Spleen (tissue), 11 donors: ENCODE measurements around the gene GPR26. TPM values are rescaled to one million over a fixed set of nuclear protein-coding genes. Genes with fewer than 3 reads are reported as not detected.

Experiments
- DNase-seq: peaks from one replicate; pipeline ENCODE4 v3.0.0-alpha.2; 2020
- H3K27ac ChIP-seq, 8 donors: fragments of 200-600 bp; sonication (generic) in 7 of 8; 1 replicate in 4 of 8; 2 replicates in 4 of 8; pipeline versions ENCODE4 v1.5.0 to v1.8.0; 2016 to 2021; ENCODE audit warnings: inconsistent platforms in 4 of 8, mild to moderate bottlenecking in 4 of 8, moderate library complexity in 1 of 8
- H3K27me3 ChIP-seq, 7 donors: fragments of 200-600 bp; sonication (generic) in 6 of 7; replicated peaks in 1 of 7; 1 replicate in 4 of 7; 2 replicates in 3 of 7; pipeline versions ENCODE4 v1.5.0 to v1.8.0; 2016 to 2021; ENCODE audit warnings: inconsistent platforms in 3 of 7, mild to moderate bottlenecking in 1 of 7
- H3K36me3 ChIP-seq, 6 donors: fragments of 200-600 bp; sonication (generic) in 5 of 6; 1 replicate in 4 of 6; 2 replicates in 2 of 6; pipeline versions ENCODE4 v1.5.0 to v1.8.0; 2016 to 2021; ENCODE audit warnings: inconsistent platforms in 2 of 6
- H3K4me1 ChIP-seq, 6 donors: fragments of 200-600 bp; sonication (generic) in 5 of 6; 1 replicate in 3 of 6; 2 replicates in 3 of 6; pipeline versions ENCODE4 v1.5.0 to v1.8.0; 2016 to 2021; ENCODE audit warnings: inconsistent platforms in 3 of 6
- H3K4me3 ChIP-seq, 8 donors: fragments of 200-600 bp; sonication (generic) in 7 of 8; 1 replicate in 4 of 8; 2 replicates in 4 of 8; pipeline versions ENCODE4 v1.5.0 to v1.8.0; 2016 to 2021; ENCODE audit warnings: inconsistent platforms in 4 of 8, mild to moderate bottlenecking in 4 of 8, moderate library complexity in 2 of 8
- H3K9me3 ChIP-seq, 8 donors: fragments of 200-600 bp; sonication (generic) in 7 of 8; 1 replicate in 4 of 8; 2 replicates in 4 of 8; pipeline versions ENCODE4 v1.5.0 to v1.8.0; 2016 to 2021; ENCODE audit warnings: inconsistent platforms in 4 of 8
- POLR2A ChIP-seq, 3 donors: fragments of 450-650 bp; IDR thresholded peaks; one replicate each; pipeline ENCODE4 v1.5.1; 2017; ENCODE audit warnings: antibody characterized with exemption in 3 of 3, mild to moderate bottlenecking in 1 of 3
- POLR2AphosphoS5 ChIP-seq, 3 donors: sonication (generic); formaldehyde crosslinking; IDR thresholded peaks; one replicate each; pipeline ENCODE4 v1.5.1; 2017; ENCODE audit warnings: antibody characterized with exemption in 3 of 3
- WGBS, 5 donors: extraction: QIAGEN DNeasy Blood & Tissue Kit in 3 of 5; methylation state at CpG; one replicate each; pipeline versions ENCODE4 v1.1.5 to v1.1.7; 2013 to 2018; 5-methylcytosine and 5-hydroxymethylcytosine counted together
- intact Hi-C: fragments of 100-400 bp; cut with DNase I; formaldehyde crosslinking; loops from one replicate; pipeline ENCODE4 v1.15.0; 2023; ENCODE audit warnings: low total_unique reads
- polyA plus RNA-seq, 3 donors: library from polyadenylated mRNA; stranded (reverse); fragments of 200-250 nt; gene quantifications; one replicate each; pipeline ENCODE4 v1.2.1, GENCODE V29; 2013
- total RNA-seq, 7 donors: library from RNA; depleted of rRNA in 3 of 7; stranded (reverse); fragments of >200 nt in 3 of 7; fragmentation: NEBNext Ultra II Directional in 4 of 7; extraction: Animal tissue kit (Norgen Biotek cat#: 25700) in 4 of 7; gene quantifications; one replicate each; pipeline versions ENCODE4 v1.1.0 to v1.2.1, GENCODE V29; 2016 to 2021
- TF ChIP-seq, protein P1 (sequence below), 11 experiments: fragments of 200-600 bp in 7 of 11; fragments of 450-650 bp in 4 of 11; sonication (generic) in 4 of 11; IDR thresholded peaks in 8 of 11; conservative IDR thresholded peaks in 3 of 11; 1 replicate in 7 of 11; 2 replicates in 4 of 11; pipeline versions ENCODE4 v1.4.0 to v1.8.0; 2016 to 2021; ENCODE audit warnings: antibody characterized with exemption in 11 of 11, inconsistent platforms in 4 of 11, mild to moderate bottlenecking in 1 of 11
- donor health status: healthy with polysubstance abuse.
- donor health status: DM: no; HTN: no; CAD: no; lungs with moderate emphysema.
- donor health status: DM: no; HTN: no; CAD: no.
- donor health status: Bipolar disorder and iron deficiency.
- donor health status: healthy.
- donor health status: DM: no; HTN: no; CAD: no.
- donor health status: DM: yes; HTN: yes; CAD: no.

Gene GPR26
- total and polyA plus RNA-seq, 10 donors, result not detected

- Histone ChIP-seq H3K9me3 (no peaks in the 10 kb centered on the region), H3K27me3 (peaks cover 0 to 60% (median 0%) of the 10 kb centered on the region in 7 donors), H3K36me3 (no peaks in the 10 kb centered on the region), H3K4me3 (no peak overlapping the region), H3K4me1 (no peaks in the 10 kb centered on the region), H3K27ac (no peak overlapping the region)
- TF ChIP-seq POLR2AphosphoS5 (IDR thresholded peaks at IDR 0.05) (no peak), POLR2A (IDR thresholded peaks at IDR 0.05) (no peak)
- TF ChIP-seq, protein P1, sequence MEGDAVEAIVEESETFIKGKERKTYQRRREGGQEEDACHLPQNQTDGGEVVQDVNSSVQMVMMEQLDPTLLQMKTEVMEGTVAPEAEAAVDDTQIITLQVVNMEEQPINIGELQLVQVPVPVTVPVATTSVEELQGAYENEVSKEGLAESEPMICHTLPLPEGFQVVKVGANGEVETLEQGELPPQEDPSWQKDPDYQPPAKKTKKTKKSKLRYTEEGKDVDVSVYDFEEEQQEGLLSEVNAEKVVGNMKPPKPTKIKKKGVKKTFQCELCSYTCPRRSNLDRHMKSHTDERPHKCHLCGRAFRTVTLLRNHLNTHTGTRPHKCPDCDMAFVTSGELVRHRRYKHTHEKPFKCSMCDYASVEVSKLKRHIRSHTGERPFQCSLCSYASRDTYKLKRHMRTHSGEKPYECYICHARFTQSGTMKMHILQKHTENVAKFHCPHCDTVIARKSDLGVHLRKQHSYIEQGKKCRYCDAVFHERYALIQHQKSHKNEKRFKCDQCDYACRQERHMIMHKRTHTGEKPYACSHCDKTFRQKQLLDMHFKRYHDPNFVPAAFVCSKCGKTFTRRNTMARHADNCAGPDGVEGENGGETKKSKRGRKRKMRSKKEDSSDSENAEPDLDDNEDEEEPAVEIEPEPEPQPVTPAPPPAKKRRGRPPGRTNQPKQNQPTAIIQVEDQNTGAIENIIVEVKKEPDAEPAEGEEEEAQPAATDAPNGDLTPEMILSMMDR (IDR thresholded peaks at IDR 0.05 in 8 of 11, conservative IDR thresholded peaks at IDR 0.05 in 3 of 11), result no peak
- DNase-seq, result no peak
- intact Hi-C loops, result no loop called here
- WGBS, 5 donors, result 50 to 80% (median 72%) methylated on average over 4 to 6 of the region's 6 CpGs
Observed at GRCh38 chr10:123677556-123677955, 11.4 kb downstream of the GPR26 start.

DNA sequence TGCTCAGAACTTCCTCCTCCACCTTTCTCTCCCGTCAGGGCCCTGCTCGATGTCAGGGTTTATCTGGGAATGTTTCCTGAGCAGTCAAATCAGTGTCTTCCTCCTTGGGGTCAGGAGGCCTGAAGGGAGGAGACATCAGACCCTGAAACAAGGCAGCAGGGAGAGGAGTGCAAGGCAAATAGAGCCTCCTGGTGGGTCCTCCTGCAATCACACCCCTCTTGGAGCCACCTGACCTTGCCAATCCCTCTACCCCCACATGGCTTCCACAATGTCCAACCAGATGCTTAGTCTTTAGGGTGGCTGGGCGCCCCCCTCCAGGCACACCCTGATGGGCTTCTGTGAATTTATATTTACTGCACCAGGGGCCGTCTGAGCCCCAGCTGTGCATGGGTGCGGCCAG, 12.2 kb downstream of the GPR26 start:
- Histone ChIP-seq H3K4me3 (no peak overlapping the region), H3K4me1 (no peaks in the 10 kb centered on the region), H3K36me3 (no peaks in the 10 kb centered on the region), H3K27ac (no peak overlapping the region), H3K27me3 (peaks cover 0 to 66% (median 0%) of the 10 kb centered on the region in 7 donors), H3K9me3 (no peaks in the 10 kb centered on the region)
- 47 to 62% (median 54%) methylated on average over 5 of the region's 5 CpGs for WGBS, 5 donors
- TF ChIP-seq POLR2A (IDR thresholded peaks at IDR 0.05) (no peak), POLR2AphosphoS5 (IDR thresholded peaks at IDR 0.05) (no peak)
- TF ChIP-seq, protein P1 (IDR thresholded peaks at IDR 0.05 in 8 of 11, conservative IDR thresholded peaks at IDR 0.05 in 3 of 11), result no peak
- DNase-seq, result no peak
- intact Hi-C loops, result no loop called here

DNA sequence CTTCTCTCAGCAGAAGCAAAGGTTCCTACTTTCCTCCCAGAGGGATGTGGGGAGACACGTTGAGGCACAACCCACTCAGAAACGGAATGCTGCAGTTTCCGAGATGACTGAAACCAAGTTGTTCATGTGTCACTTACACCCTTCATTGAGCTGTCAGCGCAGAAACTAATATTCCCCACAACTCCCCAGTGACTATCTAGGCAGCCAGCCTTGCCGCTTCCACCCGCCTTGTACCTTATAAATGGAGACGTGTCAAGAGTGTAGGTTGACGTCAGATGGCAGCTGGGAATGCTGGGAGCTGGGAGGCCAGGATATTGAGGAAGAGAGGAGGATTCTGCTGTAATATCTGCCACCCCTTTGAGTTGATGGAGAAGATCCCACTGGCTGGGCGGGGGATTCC, 15.1 kb downstream of the GPR26 start:
- no peak overlapping the region for H3K4me3 ChIP-seq
- intact Hi-C loops, result no loop called here
- H3K27ac ChIP-seq, result no peak overlapping the region
- H3K36me3 ChIP-seq, result no peaks in the 10 kb centered on the region
- H3K4me1 ChIP-seq, result no peaks in the 10 kb centered on the region
- H3K27me3 ChIP-seq, result peaks cover 0 to 65% (median 0%) of the 10 kb centered on the region in 7 donors
- 54 to 86% (median 77%) methylated on average over 9 of the region's 9 CpGs for WGBS, 5 donors
- TF ChIP-seq POLR2A (IDR thresholded peaks at IDR 0.05) (no peak), POLR2AphosphoS5 (IDR thresholded peaks at IDR 0.05) (no peak)
- TF ChIP-seq, protein P1 (IDR thresholded peaks at IDR 0.05 in 8 of 11, conservative IDR thresholded peaks at IDR 0.05 in 3 of 11), result no peak
- H3K9me3 ChIP-seq, result no peaks in the 10 kb centered on the region
- no peak for DNase-seq

GRCh38 chr10:123682477-123682876, 16.3 kb downstream of the GPR26 start:
- DNase-seq, result no peak
- H3K36me3 ChIP-seq, result no peaks in the 10 kb centered on the region
- no peak overlapping the region for H3K4me3 ChIP-seq
- H3K4me1 ChIP-seq, result no peaks in the 10 kb centered on the region
- TF ChIP-seq, protein P1 (IDR thresholded peaks at IDR 0.05 in 8 of 11, conservative IDR thresholded peaks at IDR 0.05 in 3 of 11), result no peak
- TF ChIP-seq POLR2AphosphoS5 (IDR thresholded peaks at IDR 0.05), result no peak
- TF ChIP-seq POLR2A (IDR thresholded peaks at IDR 0.05), result no peak
- WGBS, 5 donors, result 81 to 94% (median 87%) methylated on average over 2 of the region's 2 CpGs
- intact Hi-C loops, result no loop called here
- no peaks in the 10 kb centered on the region for H3K9me3 ChIP-seq
- no peak overlapping the region for H3K27ac ChIP-seq
- peaks cover 0 to 65% (median 0%) of the 10 kb centered on the region in 7 donors for H3K27me3 ChIP-seq
